Body of pancreas (tissue), 4 donors: Measurements from ENCODE around the gene ITGA8.

Experiments
- POLR2A ChIP-seq, 3 donors: fragments of 450-650 bp; IDR thresholded peaks; one replicate each; pipeline ENCODE4 v1.6.1; 2016; ENCODE audit warnings: antibody characterized with exemption in 3 of 3, mild to moderate bottlenecking in 2 of 3
- TF ChIP-seq, protein P1 (sequence below), 7 experiments: fragments of 450-650 bp in 4 of 7; fragments of 200-600 bp in 3 of 7; sonication (generic) in 3 of 7; IDR thresholded peaks; one replicate each; pipeline ENCODE4 v1.5.1; 2016 to 2019; ENCODE audit warnings: antibody characterized with exemption in 7 of 7

DNA sequence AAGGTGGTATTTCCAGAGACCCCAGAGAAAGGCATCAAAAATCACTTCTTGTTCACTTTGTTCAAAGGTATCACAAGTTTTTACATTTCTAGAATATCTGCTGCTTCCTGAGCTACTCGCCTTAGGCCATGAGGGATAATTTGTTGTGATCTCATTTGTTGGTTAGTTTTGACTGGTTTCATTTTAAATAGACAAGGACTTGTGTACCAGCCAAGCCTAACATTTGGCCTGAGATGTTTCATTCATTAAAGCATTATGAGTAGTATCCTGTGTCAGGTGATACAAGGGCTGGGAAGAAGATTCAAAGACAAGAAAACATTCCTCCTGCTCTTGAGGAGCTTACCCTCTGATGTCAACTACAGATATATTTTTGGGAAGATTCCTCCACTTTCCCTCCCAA is 178.3 kb downstream of the ITGA8 start:
- TF ChIP-seq, protein P1, sequence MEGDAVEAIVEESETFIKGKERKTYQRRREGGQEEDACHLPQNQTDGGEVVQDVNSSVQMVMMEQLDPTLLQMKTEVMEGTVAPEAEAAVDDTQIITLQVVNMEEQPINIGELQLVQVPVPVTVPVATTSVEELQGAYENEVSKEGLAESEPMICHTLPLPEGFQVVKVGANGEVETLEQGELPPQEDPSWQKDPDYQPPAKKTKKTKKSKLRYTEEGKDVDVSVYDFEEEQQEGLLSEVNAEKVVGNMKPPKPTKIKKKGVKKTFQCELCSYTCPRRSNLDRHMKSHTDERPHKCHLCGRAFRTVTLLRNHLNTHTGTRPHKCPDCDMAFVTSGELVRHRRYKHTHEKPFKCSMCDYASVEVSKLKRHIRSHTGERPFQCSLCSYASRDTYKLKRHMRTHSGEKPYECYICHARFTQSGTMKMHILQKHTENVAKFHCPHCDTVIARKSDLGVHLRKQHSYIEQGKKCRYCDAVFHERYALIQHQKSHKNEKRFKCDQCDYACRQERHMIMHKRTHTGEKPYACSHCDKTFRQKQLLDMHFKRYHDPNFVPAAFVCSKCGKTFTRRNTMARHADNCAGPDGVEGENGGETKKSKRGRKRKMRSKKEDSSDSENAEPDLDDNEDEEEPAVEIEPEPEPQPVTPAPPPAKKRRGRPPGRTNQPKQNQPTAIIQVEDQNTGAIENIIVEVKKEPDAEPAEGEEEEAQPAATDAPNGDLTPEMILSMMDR (IDR thresholded peaks at IDR 0.05): no peak
- TF ChIP-seq POLR2A (IDR thresholded peaks at IDR 0.05): no peak
